Neural cell (in vitro differentiated cells): ENCODE data around the gene GALNT10. TPM values are rescaled to one million over a fixed set of nuclear protein-coding genes. Genes with fewer than 3 reads are reported as not detected.

ENCODE experiments used
- H2AFZ ChIP-seq: fragments of 200-600, 300-800 bp; sonication (generic), shearing (Covaris generic); 2 replicates; pipeline ENCODE4 v1.6.0; 2014; ENCODE audit warnings: low read depth, mild to moderate bottlenecking, antibody characterized with exemption, low read length, moderate library complexity
- H3F3A ChIP-seq: fragments of 200-600 bp; shearing (Covaris generic); 2 replicates; pipeline ENCODE4 v1.6.1; 2016; ENCODE audit warnings: mild to moderate bottlenecking, moderate library complexity, mixed read lengths, antibody characterized with exemption, low read length; ENCODE audit not compliant: insufficient read depth, poor library complexity, severe bottlenecking
- H3K27ac ChIP-seq: fragments of 200-600, 300-800 bp; sonication (generic), shearing (Covaris generic); 2 replicates; pipeline ENCODE4 v1.5.1; 2014; ENCODE audit warnings: mild to moderate bottlenecking, low read length, moderate library complexity
- H3K27me3 ChIP-seq: fragments of 300-800, 200-600 bp; sonication (generic), shearing (Covaris generic); 2 replicates; pipeline ENCODE4 v1.6.0; 2014; ENCODE audit warnings: mild to moderate bottlenecking, low read depth, low read length, moderate library complexity; ENCODE audit not compliant: insufficient read depth
- H3K36me3 ChIP-seq: fragments of 300-800, 200-600 bp; sonication (generic), shearing (Covaris generic); 2 replicates; pipeline ENCODE4 v1.5.1; 2014; ENCODE audit warnings: mild to moderate bottlenecking, antibody characterized with exemption, low read length, moderate library complexity; ENCODE audit not compliant: insufficient read depth
- H3K4me2 ChIP-seq: fragments of 300-800, 200-600 bp; sonication (generic), shearing (Covaris generic); 2 replicates; pipeline ENCODE4 v1.6.0; 2014; ENCODE audit warnings: mild to moderate bottlenecking, low read length
- H3K4me3 ChIP-seq: fragments of 300-800, 200-600 bp; sonication (generic), shearing (Covaris generic); 2 replicates; pipeline ENCODE4 v1.5.1; 2014; ENCODE audit warnings: mild to moderate bottlenecking, low read length, moderate library complexity
- H3K79me2 ChIP-seq: fragments of 200-600 bp; shearing (Covaris generic); replicated peaks from 2 replicates; pipeline ENCODE4 v1.6.0; 2014; ENCODE audit warnings: mild to moderate bottlenecking, low read length, moderate library complexity; ENCODE audit not compliant: insufficient read depth
- H3K9ac ChIP-seq: fragments of 300-800, 200-600 bp; sonication (generic), shearing (Covaris generic); 2 replicates; pipeline ENCODE4 v1.6.1; 2016; ENCODE audit warnings: mild to moderate bottlenecking, low read length, mixed read lengths
- H3K9me2 ChIP-seq: fragments of 200-600 bp; shearing (Covaris generic); 2 replicates; pipeline ENCODE4 v1.6.1; 2016; ENCODE audit warnings: mild to moderate bottlenecking, low read length, mixed read lengths; ENCODE audit not compliant: insufficient read depth
- H3K9me3 ChIP-seq: fragments of 200-600, 300-800 bp; sonication (generic), shearing (Covaris generic); 2 replicates; pipeline ENCODE4 v1.6.1; 2016; ENCODE audit warnings: mild to moderate bottlenecking, mixed run types, low read length, moderate library complexity, mixed read lengths
- H4K20me1 ChIP-seq: fragments of 200-600 bp; shearing (Covaris generic); 2 replicates; pipeline ENCODE4 v1.6.1; 2016; ENCODE audit warnings: mild to moderate bottlenecking, mixed run types; ENCODE audit not compliant: insufficient read depth
- EP300 ChIP-seq: fragments of 450-650 bp; conservative IDR thresholded peaks from 2 replicates; pipeline ENCODE4 v1.6.1; 2014; ENCODE audit warnings: antibody characterized with exemption, mild to moderate bottlenecking, moderate library complexity; ENCODE audit not compliant: poor library complexity, severe bottlenecking
- EZH2 ChIP-seq: fragments of 200-600, 300-800 bp; shearing (Covaris generic), sonication (generic); IDR thresholded peaks from 2 replicates; pipeline ENCODE4 v1.6.1; 2014; ENCODE audit warnings: antibody characterized with exemption, low read length, borderline replicate concordance, mild to moderate bottlenecking; ENCODE audit not compliant: insufficient read depth, poor library complexity, severe bottlenecking
- MXI1 ChIP-seq: fragments of 450-650 bp; conservative IDR thresholded peaks from 2 replicates; pipeline ENCODE4 v1.6.1; 2014; ENCODE audit warnings: antibody characterized with exemption, mild to moderate bottlenecking; ENCODE audit not compliant: poor library complexity, severe bottlenecking
- POLR2AphosphoS5 ChIP-seq: IDR thresholded peaks from 2 replicates; pipeline ENCODE4 v1.6.1; 2012
- RAD21 ChIP-seq: fragments of 450-650 bp; conservative IDR thresholded peaks from 2 replicates; pipeline ENCODE4 v1.6.1; 2014; ENCODE audit warnings: antibody characterized with exemption, mild to moderate bottlenecking, moderate library complexity
- SMC3 ChIP-seq: fragments of 450-650 bp; conservative IDR thresholded peaks from 2 replicates; pipeline ENCODE4 v1.6.1; 2014; ENCODE audit warnings: antibody characterized with exemption, mild to moderate bottlenecking, moderate library complexity; ENCODE audit not compliant: poor library complexity
- TAF1 ChIP-seq: IDR thresholded peaks from 2 replicates; pipeline ENCODE4 v1.6.1; 2012; ENCODE audit warnings: low read depth
- polyA plus RNA-seq: library from polyadenylated mRNA; depleted of rRNA; stranded (reverse); fragments of >200 nt; gene quantifications from 2 replicates; pipeline ENCODE4 v1.2.3, GENCODE V29; 2014
- TF ChIP-seq, protein P1 (sequence below): IDR thresholded peaks from 2 replicates; pipeline ENCODE4 v1.6.1; 2012; ENCODE audit warnings: borderline replicate concordance
- TF ChIP-seq, protein P2 (sequence below): fragments of 450-650 bp; IDR thresholded peaks from 2 replicates; pipeline ENCODE4 v1.5.1; 2014; ENCODE audit warnings: antibody characterized with exemption, mild to moderate bottlenecking, moderate library complexity; ENCODE audit not compliant: poor library complexity, severe bottlenecking

Gene GALNT10
- polyA plus RNA-seq, 1 donor from 2014 or later: 3.1 TPM

DNA sequence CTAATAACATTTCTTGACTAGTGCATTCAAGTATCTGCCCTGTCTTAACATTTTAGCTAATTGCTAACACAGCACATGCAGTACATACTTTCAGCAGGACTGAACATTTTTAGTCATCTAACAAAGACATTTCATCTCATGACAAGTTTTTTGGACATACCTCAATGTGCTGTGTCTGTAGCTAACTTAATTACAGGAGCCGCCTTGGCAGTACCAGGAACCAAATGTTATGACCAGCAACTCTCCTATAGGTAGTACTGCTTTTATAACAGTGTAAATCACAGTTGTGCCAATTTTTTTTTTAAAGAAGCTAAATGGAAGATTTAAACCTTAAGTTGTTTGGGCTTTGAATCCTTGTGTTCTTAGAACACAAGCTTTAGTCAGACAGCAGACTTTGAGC lies 155.9 kb downstream of the GALNT10 start:
- no peaks in the 10 kb centered on the region for H3K36me3 ChIP-seq
- no peak overlapping the region for H3K9ac ChIP-seq
- TF ChIP-seq RAD21 (no peak), EZH2 (no peak), POLR2AphosphoS5 (no peak), SMC3 (no peak), EP300 (no peak), MXI1 (no peak), TAF1 (no peak)
- TF ChIP-seq, protein P1, sequence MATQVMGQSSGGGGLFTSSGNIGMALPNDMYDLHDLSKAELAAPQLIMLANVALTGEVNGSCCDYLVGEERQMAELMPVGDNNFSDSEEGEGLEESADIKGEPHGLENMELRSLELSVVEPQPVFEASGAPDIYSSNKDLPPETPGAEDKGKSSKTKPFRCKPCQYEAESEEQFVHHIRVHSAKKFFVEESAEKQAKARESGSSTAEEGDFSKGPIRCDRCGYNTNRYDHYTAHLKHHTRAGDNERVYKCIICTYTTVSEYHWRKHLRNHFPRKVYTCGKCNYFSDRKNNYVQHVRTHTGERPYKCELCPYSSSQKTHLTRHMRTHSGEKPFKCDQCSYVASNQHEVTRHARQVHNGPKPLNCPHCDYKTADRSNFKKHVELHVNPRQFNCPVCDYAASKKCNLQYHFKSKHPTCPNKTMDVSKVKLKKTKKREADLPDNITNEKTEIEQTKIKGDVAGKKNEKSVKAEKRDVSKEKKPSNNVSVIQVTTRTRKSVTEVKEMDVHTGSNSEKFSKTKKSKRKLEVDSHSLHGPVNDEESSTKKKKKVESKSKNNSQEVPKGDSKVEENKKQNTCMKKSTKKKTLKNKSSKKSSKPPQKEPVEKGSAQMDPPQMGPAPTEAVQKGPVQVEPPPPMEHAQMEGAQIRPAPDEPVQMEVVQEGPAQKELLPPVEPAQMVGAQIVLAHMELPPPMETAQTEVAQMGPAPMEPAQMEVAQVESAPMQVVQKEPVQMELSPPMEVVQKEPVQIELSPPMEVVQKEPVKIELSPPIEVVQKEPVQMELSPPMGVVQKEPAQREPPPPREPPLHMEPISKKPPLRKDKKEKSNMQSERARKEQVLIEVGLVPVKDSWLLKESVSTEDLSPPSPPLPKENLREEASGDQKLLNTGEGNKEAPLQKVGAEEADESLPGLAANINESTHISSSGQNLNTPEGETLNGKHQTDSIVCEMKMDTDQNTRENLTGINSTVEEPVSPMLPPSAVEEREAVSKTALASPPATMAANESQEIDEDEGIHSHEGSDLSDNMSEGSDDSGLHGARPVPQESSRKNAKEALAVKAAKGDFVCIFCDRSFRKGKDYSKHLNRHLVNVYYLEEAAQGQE: no peak
- TF ChIP-seq, protein P2, sequence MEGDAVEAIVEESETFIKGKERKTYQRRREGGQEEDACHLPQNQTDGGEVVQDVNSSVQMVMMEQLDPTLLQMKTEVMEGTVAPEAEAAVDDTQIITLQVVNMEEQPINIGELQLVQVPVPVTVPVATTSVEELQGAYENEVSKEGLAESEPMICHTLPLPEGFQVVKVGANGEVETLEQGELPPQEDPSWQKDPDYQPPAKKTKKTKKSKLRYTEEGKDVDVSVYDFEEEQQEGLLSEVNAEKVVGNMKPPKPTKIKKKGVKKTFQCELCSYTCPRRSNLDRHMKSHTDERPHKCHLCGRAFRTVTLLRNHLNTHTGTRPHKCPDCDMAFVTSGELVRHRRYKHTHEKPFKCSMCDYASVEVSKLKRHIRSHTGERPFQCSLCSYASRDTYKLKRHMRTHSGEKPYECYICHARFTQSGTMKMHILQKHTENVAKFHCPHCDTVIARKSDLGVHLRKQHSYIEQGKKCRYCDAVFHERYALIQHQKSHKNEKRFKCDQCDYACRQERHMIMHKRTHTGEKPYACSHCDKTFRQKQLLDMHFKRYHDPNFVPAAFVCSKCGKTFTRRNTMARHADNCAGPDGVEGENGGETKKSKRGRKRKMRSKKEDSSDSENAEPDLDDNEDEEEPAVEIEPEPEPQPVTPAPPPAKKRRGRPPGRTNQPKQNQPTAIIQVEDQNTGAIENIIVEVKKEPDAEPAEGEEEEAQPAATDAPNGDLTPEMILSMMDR: no peak
- no peak overlapping the region for H3K4me3 ChIP-seq
- H2AFZ ChIP-seq: no peak overlapping the region
- H3K27me3 ChIP-seq: no peaks in the 10 kb centered on the region
- no peaks in the 10 kb centered on the region for H3K9me3 ChIP-seq
- H3K9me2 ChIP-seq: no peaks in the 10 kb centered on the region
- H3K27ac ChIP-seq: no peak overlapping the region
- no peaks in the 10 kb centered on the region for H3K79me2 ChIP-seq
- H3K4me2 ChIP-seq: no peak overlapping the region
- H3F3A ChIP-seq: no peaks in the 10 kb centered on the region
- H4K20me1 ChIP-seq: no peaks in the 10 kb centered on the region

DNA sequence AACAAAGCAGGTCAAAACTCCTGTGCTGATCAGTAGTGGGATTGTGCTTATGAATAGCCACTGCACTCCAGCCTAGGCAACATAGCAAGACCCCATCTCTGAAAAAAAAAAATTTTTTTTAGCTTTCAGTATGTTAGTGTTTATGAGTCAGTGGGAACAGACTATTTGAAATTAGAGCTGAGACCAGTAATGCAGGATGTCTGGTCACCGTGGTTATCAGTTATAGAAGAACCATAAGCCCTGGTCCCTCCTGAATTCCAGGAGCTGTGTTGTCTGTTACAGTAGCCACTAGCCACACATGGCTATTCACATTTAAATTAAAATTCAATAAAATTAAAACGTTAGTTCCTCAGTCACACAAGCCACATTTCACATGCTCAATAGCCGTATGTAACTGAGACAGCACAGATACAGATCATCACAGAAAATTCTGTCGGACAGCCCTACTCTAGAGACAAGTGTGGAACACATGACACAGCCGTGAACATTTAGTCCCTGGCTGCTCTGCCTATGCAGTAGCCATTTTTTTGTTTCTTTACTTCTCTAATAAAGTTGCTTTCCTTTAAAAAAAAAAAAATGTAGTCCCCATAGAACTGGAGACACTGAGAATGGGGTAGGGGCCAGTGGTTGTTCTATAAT lies 159.2 kb downstream of the GALNT10 start:
- Histone ChIP-seq H3K27me3 (no peaks in the 10 kb centered on the region), H3K36me3 (no peaks in the 10 kb centered on the region), H3K9me2 (no peaks in the 10 kb centered on the region), H3K27ac (no peak overlapping the region), H3K9me3 (no peaks in the 10 kb centered on the region), H3K4me2 (no peak overlapping the region), H2AFZ (no peak overlapping the region), H3F3A (no peaks in the 10 kb centered on the region), H3K9ac (no peak overlapping the region), H3K4me3 (no peak overlapping the region), H3K79me2 (no peaks in the 10 kb centered on the region), H4K20me1 (no peaks in the 10 kb centered on the region)
- TF ChIP-seq, protein P2: no peak
- TF ChIP-seq POLR2AphosphoS5 (no peak), TAF1 (no peak), EP300 (no peak), RAD21 (no peak), EZH2 (no peak)
- TF ChIP-seq, protein P1: no peak
